NCI-H1417 (cell line): ENCODE measurements around the gene CTR9.

Experiments used
- DNase-seq, 3 experiments: peaks; one replicate each; lab custom pipeline; 2025; lab: John Stamatoyannopoulos, UW

The CTR9 gene

GRCh38 chr11:10750838-10751580 is at the start of gene CTR9:
Gene CTR9, plus strand, starts transcription at chr11:10751246. Its CDS starts 167 bp downstream, at chr11:10751413.
- peak; percentile 97 to 99 (median 98) for DNase-seq

GRCh38 chr11:10701982-10702381 is 49.1 kb upstream of the CTR9 start:
- DNase-seq, result no peak

DNA sequence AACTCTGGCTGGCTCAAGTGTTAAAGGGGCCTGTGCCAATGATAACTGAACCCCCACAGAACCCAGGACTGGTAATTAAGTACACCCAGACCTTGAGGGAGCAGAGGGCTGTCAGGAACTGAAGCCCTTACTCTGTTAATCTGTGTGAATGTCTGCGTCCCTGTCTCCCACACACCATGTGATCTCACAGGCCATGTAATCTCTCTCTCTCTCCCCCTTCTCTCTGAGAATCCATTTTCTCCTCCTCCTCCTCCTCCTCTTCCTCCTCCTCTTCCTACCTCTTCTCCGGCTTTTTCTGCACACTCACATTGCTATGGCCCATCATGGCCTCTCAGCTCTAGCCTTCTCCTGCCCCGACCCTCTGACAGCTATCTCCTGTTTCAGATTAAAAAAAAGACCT is 42.9 kb upstream of the CTR9 start:
- no peak for DNase-seq

DNA sequence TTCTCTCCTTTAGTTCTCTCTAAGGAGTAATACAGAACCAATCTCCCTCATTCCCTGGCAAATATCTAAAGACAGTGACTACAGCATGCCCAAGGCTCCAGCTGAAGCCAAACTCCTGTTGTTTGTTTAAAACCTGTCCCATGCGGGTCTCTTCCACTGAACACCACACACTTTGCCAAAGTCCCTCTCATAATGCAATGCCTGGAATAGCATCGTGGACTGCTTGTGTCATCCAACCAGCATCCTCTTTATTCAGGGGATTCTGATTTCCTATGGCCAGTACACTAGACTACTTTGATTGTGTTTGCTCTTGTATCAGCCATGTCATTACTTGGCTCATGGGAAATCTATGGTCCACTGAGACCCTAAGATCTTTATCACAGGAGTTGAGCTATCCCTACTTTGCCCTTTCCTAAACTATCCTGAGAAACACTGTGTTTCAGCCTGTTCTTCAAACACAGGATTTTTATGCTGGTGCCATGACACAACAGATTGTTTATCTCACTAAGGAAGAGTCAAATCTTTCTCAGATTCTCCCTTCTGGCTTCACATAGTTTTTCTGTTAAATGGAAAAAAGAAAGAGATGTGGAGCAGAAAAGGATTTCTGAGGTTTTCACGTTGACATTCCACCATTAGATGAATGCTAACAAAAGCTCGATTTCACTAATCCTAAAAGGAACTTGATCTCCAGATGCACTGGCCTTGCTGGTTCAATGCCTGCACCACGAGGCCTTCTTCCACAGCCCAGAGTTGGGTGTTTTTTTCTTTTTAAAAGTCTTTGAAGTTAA is 41.6 kb upstream of the CTR9 start:
- DNase-seq, result no peak

DNA sequence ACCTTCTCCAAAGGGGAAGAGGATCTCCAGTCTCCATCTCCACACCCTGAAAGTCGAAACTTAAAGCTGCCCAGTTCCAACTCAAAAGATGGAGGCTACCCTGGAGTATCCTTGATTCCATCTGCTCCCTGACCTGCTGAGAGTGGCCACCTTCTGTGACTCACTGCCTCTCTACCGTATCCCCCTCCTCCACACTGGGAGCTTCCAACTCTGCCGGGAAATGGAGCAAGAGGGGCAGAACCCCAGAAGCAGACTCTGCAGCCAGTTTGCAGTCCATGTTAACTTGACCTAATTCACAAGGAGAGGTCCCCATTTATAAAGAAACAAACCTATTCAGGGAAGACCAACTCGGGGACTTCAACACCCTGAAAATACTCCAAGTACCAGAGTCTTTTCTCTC is 35.5 kb upstream of the CTR9 start:
- DNase-seq, result no peak

GRCh38 chr11:10716122-10716521 is 34.9 kb upstream of the CTR9 start:
- DNase-seq, result no peak

GRCh38 chr11:10716543-10717259 is 34.3 kb upstream of the CTR9 start:
- DNase-seq, result no peak

GRCh38 chr11:10719616-10720015 is 31.4 kb upstream of the CTR9 start:
- DNase-seq, result no peak

GRCh38 chr11:10720881-10721376 is 30.1 kb upstream of the CTR9 start:
- DNase-seq, result no peak

DNA sequence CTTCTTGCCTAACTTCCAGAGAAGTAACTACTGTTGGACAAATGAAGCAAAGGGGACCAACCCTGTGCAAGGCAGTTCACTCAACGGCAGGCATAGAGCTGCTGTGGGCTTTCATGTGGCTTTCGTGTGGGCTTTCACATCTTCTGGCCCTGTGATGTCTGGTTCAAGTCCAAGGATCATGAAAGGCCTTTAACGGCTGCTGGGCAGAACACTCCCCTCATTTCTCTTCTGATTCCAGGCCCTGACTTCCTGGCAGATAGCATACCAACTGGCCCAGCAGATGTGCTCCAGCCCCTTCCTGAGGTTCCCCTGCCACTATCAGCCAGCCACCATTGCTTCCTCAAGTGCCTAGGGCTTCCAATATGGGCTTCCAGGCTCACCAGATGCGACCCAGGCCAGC is 28.7 kb upstream of the CTR9 start:
- no peak for DNase-seq

- DNase-seq, result no peak
These were observed 25.7 kb upstream of the CTR9 start for GRCh38 chr11:10725114-10725906.

GRCh38 chr11:10725907-10726253 is 25.2 kb upstream of the CTR9 start:
- no peak for DNase-seq

DNA sequence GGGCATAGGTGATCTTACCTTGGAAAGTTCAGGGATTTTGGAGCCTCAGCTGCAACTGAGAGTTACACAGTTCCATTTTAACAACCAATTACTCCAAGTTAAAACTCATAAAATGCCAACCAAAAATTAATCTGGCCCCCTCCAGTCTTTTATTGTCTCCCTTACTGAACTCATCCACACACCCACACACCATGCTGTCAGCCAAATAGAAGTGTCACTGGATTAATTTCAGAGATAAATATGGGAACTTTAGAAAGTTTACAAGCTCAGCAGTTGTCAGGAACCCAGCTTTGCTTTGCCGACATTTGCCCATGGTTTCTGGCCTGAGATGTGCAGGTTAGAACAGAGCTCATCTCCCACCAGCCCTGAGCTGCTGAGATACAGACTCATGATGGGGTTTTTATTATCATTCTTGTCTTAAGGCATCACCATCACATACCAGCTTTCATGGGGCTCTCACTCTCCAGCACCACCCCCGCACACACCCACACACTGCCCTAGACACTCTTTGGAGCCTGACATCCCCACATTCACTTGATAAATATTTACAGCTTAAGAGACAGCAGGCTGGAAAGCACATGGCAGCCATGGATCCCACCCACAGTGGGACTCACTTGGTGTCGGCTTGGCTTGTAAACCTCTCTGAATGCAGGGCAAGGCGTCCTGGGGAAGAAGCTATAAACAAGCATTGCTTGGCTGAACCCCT is 23.7 kb upstream of the CTR9 start:
- DNase-seq, result no peak

GRCh38 chr11:10728154-10728553 is 22.9 kb upstream of the CTR9 start:
- DNase-seq, result no peak

DNA sequence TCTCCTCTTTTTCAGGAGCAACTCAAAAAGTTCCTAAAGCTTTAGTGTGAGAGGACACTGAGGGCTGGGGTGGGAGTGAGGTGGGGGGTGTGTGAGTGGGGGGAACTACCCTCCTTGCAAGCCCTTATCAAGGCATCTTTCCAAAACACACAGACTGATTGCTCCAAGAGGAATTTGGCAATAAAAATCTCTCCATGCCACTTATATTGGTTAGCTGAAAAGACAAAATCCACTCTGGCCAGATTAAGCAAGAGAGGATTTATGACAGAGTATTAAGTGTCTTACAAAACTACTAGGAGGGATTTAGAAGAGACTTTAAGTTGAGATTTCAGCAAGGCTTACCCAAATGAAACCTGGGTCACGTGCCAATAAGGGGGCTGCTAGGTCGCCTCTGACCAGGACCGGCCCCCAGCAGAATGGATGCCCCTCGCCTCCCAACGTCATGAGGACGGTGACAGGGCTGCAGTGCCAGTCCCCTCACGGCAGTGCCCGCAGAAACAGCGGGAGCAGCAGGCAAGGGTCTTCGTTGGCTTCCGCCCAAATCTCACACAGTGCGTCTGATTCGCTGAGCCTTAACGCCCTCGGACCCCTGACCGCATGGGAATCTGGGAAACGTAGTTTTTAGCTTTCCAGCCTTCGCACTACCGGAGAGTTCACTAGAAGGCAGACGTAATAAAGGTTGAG is 22.1 kb upstream of the CTR9 start:
- no peak for DNase-seq

DNA sequence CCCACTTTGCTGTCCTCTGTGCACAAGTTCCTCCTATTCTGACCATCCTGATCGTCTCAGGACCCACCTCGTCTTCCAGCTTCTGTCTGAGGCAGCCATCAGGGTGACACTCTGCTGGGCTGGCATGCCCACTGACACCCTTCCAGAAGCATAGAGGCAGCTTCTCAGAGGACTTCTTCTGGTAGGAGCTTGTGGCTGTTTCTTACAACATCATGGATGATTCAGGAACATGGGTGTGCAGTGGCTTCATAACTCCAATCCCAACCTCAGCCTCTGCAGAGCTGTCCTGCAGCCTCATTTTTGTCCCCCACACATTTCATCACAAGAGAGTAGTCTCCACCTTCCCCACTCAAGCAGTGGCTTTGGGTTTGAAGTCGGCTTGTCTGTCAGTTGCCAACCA is 20.9 kb upstream of the CTR9 start:
- DNase-seq, result no peak

GRCh38 chr11:10731064-10731680 is 19.9 kb upstream of the CTR9 start:
- no peak for DNase-seq

DNA sequence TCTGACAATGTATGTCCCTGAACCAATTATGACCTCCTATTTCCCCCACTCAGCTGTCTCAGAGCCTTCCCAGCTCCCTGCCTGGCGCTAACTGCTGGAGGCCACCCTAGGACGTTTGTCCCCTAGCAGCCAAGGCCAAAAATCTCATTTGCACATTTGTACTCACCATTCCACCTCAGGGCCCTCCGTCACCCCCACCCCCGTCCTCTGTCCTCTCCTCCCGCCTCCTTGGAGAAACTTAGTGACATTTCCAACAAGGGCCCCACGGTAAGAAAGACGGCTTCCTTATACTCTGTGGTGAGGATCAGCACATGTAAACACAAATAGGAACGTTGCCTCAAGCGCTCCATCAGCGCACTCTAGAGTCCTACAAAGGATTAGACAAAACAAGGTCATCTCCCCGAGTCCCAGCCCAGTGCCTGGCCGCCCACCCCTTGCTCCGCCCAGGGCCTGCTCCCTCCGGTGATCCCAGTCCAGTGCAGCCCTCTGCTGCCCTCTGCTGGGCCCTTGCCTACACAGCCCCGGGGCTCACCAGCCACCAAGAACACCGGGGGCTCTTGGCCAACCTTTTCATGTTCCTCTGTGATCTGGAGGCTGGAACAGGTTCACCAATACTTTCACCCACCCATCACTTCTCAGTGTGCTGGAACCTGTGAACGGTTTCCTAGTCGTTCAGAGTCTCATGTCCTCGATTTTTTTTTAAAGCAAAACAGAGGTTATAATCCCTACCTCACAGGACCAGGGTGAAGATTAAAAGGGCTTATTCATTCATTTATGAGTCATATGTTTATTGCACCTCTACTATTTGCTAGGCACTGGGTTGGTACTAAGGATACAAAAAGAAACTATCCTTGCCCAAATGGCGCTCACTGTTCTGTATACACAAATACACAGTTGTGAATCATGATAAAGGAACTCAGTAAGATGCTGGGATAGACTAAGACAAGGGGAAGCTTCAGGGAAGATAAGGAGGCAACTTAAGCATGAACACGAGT is 15.3 kb upstream of the CTR9 start:
- DNase-seq, result peak; percentile 81 to 91 (median 86)
